ENCODE results near the gene ACY1. TPM values are rescaled to one million over a fixed set of nuclear protein-coding genes. Genes with fewer than 3 reads are reported as not detected.

The ACY1 gene
- total and polyA plus RNA-seq, 2 of the 13 experiments (the other 11 are each of a cell fraction or from before 2014, with no cell fraction given) = 113 to 162 TPM

GRCh38 chr3:51982352-51982837 is 940 bp upstream of the ACY1 start (continued):
- no peak for TF ChIP-seq CCAR2 (optimal IDR thresholded peaks at IDR 0.05; ENCODE audit: low read depth, low read length)
- TF ChIP-seq, protein P1, sequence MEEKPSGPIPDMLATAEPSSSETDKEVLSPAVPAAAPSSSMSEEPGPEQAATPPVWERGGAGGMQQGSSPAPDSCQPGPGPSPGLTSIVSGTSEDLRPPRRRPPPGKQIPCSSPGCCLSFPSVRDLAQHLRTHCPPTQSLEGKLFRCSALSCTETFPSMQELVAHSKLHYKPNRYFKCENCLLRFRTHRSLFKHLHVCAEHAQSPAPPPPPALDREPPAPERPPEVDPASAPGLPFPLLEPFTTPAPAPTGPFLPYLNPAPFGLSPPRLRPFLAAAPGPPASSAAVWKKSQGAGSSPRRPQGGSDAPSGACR (CRISPR knock-in tag; IDR thresholded peaks at IDR 0.05) = peak; percentile 85
- no peak for TF ChIP-seq ATF6 (CRISPR knock-in tag; conservative IDR thresholded peaks at IDR 0.05)
- TF ChIP-seq GATAD2A (CRISPR knock-in tag; IDR thresholded peaks at IDR 0.05) = peak; percentile 91
- no peak for TF ChIP-seq RNF219 (CRISPR knock-in tag; IDR thresholded peaks at IDR 0.05)
- TF ChIP-seq FOSL2 (CRISPR knock-in tag; IDR thresholded peaks at IDR 0.05) = peak; percentile 94
- no peak for TF ChIP-seq RORA (CRISPR knock-in tag; IDR thresholded peaks at IDR 0.05)
- no peak for TF ChIP-seq PRDM4 (CRISPR knock-in tag; IDR thresholded peaks at IDR 0.05; ENCODE audit: borderline replicate concordance)
- no peak for TF ChIP-seq ZNF318 (CRISPR knock-in tag; IDR thresholded peaks at IDR 0.05)

Data from HepG2 (cell line).